ENCODE results near the gene VAMP8.

DNA sequence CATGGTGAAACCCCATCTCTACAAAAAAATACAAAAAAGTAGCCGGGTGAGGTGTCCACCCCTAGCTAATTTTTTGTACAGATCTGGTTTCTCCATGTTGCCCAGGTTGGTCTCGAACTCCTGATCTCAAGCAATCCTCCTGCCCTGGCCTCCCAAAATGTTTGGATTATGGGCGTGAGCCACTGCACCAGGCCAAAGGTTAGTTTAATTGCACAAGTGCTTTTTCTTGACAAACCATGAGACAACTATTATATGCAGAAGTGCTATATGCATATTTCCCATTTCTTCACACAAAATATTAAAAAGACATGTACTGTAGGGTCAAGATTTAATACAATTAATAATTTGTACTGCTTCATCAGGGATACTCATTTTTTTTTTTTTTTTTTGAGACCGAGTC, 11.1 kb upstream of the VAMP8 start:
- TF ChIP-seq EZH2phosphoT487 (IDR thresholded peaks at IDR 0.05; ENCODE audit: insufficient read depth, low read depth) (no peak), EZH2 (IDR thresholded peaks at IDR 0.05; ENCODE audit: insufficient read depth, poor library complexity, severe bottlenecking) (no peak)

All from GM23248 (cell line).